ENCODE data around the gene BRK1.
"Not testable (repeated sequence)": the region's sequence is repeated elsewhere in the genome, so short reads cannot be mapped to it uniquely, and the experiment has no call there.

The BRK1 gene

DNA sequence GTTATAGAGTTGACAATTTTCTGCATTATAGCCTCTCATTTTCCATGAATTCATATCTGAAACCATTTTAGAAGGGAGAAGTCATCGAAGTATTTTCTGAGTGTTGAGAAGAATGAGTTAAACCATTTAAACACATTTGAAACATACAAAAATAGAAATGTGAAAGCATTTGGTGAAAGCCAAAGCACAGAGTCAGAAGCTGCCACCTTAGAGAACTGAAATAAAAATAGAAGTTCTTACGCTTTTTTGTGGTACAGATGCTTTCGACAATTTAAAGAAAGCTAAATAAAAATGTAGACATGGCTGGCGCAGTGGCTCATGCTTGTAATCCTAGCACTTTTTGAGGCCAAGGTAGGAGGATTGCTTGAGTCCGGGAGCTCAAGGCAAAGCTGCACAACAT is 16.4 kb upstream of the BRK1 start:
- no peak overlapping the region for H3K27ac ChIP-seq (ENCODE audit: low read depth, low read length)

GRCh38 chr3:10106919-10107318 is 8.6 kb upstream of the BRK1 start:
- Histone ChIP-seq H3K9ac (ENCODE audit: low read length in 5 of 5) (no peak overlapping the region), H3K27me3 (ENCODE audit: control insufficient read depth in 5 of 5, insufficient read depth in 4 of 5, low read length in 5 of 5) (peaks cover 0 to 14% (median 3%) of the 10 kb centered on the region in 5 donors), H3K4me1 (ENCODE audit: control insufficient read depth in 5 of 5, insufficient read depth in 5 of 5, low read length in 5 of 5) (no peaks in the 10 kb centered on the region), H3K36me3 (ENCODE audit: control insufficient read depth in 5 of 5, insufficient read depth in 5 of 5, low read length in 5 of 5) (no peaks in the 10 kb centered on the region), H3K27ac (ENCODE audit: low read depth, low read length) (no peak overlapping the region), H3K9me3 (ENCODE audit: control insufficient read depth in 5 of 5, low read length in 5 of 5) (no peaks in the 10 kb centered on the region), H3K4me3 (ENCODE audit: low read depth in 1 of 5, low read length in 5 of 5) (no peak overlapping the region)

More for the DNA sequence above, 16.4 kb upstream of the BRK1 start:
- Histone ChIP-seq H3K9ac (ENCODE audit: low read length in 5 of 5) (no peak overlapping the region), H3K36me3 (ENCODE audit: control insufficient read depth in 5 of 5, insufficient read depth in 5 of 5, low read length in 5 of 5) (no peaks in the 10 kb centered on the region), H3K9me3 (ENCODE audit: control insufficient read depth in 5 of 5, low read length in 5 of 5) (no peaks in the 10 kb centered on the region), H3K4me1 (ENCODE audit: control insufficient read depth in 5 of 5, insufficient read depth in 5 of 5, low read length in 5 of 5) (no peaks in the 10 kb centered on the region), H3K4me3 (ENCODE audit: low read depth in 1 of 5, low read length in 5 of 5) (no peak overlapping the region), H3K27me3 (ENCODE audit: control insufficient read depth in 5 of 5, insufficient read depth in 4 of 5, low read length in 5 of 5) (no peaks in the 10 kb centered on the region)

DNA sequence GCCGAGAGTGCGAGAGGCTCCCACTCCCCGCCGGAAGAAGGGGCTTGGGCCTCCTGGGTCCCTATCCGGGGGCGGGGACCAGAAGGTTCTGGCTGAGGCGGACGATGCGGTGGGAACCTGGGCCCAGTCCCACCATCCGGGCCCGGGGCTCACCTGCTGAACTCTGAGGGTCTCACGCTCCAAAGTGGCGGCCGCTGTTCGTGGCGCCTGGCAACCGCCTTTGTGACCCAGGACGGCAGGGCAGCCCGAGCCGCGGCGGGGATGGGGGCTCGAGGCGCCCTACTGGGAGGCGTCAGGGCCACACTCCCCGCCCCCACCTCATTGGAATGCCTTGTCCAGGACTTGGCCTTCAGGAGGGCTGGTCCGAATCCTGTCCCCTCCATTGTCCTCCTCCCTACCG is 7.4 kb upstream of the BRK1 start, which contains the start of gene FANCD2OS:
Gene FANCD2OS, minus strand, starts transcription at position 165 of the 400 bp plus-strand sequence. CDS start 3,481 bp downstream, outside the sequence.
- Histone ChIP-seq H3K36me3 (ENCODE audit: control insufficient read depth in 5 of 5, insufficient read depth in 5 of 5, low read length in 5 of 5) (no peaks in the 10 kb centered on the region), H3K4me3 (ENCODE audit: low read depth in 1 of 5, low read length in 5 of 5) (no peak within 1 kb of the TSS), H3K27ac (ENCODE audit: low read depth, low read length) (no peak within 1 kb of the TSS), H3K27me3 (ENCODE audit: control insufficient read depth in 5 of 5, insufficient read depth in 4 of 5, low read length in 5 of 5) (peaks cover 0 to 14% (median 3%) of the 10 kb centered on the region in 5 donors), H3K9me3 (ENCODE audit: control insufficient read depth in 5 of 5, low read length in 5 of 5) (no peaks in the 10 kb centered on the region), H3K4me1 (ENCODE audit: control insufficient read depth in 5 of 5, insufficient read depth in 5 of 5, low read length in 5 of 5) (no peaks in the 10 kb centered on the region), H3K9ac (ENCODE audit: low read length in 5 of 5) (no peak within 1 kb of the TSS)

GRCh38 chr3:10116138-10116460 is 624 bp downstream of the BRK1 start:
- H3K36me3 ChIP-seq (ENCODE audit: control insufficient read depth in 5 of 5, insufficient read depth in 5 of 5, low read length in 5 of 5), result peaks cover 0 to 17% (median 4%) of the 10 kb centered on the region in 5 donors
- peaks cover 6 to 18% (median 16%) of the 10 kb centered on the region in 5 donors for H3K4me1 ChIP-seq (ENCODE audit: control insufficient read depth in 5 of 5, insufficient read depth in 5 of 5, low read length in 5 of 5)
- peak overlapping the region; percentile 32 to 88 (median 85) for H3K9ac ChIP-seq (ENCODE audit: low read length in 5 of 5)
- peak overlapping the region; percentile 86 for H3K27ac ChIP-seq (ENCODE audit: low read depth, low read length)
- H3K27me3 ChIP-seq (ENCODE audit: control insufficient read depth in 5 of 5, insufficient read depth in 4 of 5, low read length in 5 of 5), result no peaks in the 10 kb centered on the region
- peak overlapping the region; percentile 93 to 100 (median 99) for H3K4me3 ChIP-seq (ENCODE audit: low read depth in 1 of 5, low read length in 5 of 5)
- H3K9me3 ChIP-seq (ENCODE audit: control insufficient read depth in 5 of 5, low read length in 5 of 5), result no peaks in the 10 kb centered on the region

DNA sequence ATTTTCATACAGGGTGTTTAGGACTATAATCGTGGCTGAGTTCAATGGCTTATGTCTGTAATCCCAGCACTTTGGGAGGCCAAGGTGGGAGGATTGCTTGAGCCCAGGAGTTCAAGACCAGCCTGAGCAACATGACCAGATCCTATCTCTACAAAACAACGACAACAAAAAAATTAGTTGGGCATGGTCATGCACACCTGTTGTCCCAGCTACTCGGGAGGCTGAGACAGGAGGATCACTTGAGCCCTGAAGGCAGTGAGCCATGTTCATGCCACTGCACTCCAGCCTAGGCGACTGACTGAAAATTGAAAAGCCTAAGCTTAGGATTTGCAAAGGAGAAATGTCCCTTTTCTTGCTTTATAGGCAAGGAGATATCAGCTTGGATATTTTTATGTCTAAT is 1.5 kb downstream of the BRK1 start:
- Histone ChIP-seq H3K9ac (ENCODE audit: low read length in 5 of 5) (no peak overlapping the region), H3K4me3 (ENCODE audit: low read depth in 1 of 5, low read length in 5 of 5) (peak overlapping the region in 2 of 5 donors; percentile 93 to 100), H3K27me3 (ENCODE audit: control insufficient read depth in 5 of 5, insufficient read depth in 4 of 5, low read length in 5 of 5) (no peaks in the 10 kb centered on the region), H3K4me1 (ENCODE audit: control insufficient read depth in 5 of 5, insufficient read depth in 5 of 5, low read length in 5 of 5) (peaks cover 6 to 18% (median 16%) of the 10 kb centered on the region in 5 donors), H3K9me3 (ENCODE audit: control insufficient read depth in 5 of 5, low read length in 5 of 5) (no peaks in the 10 kb centered on the region), H3K27ac (ENCODE audit: low read depth, low read length) (no peak overlapping the region), H3K36me3 (ENCODE audit: control insufficient read depth in 5 of 5, insufficient read depth in 5 of 5, low read length in 5 of 5) (peaks cover 0 to 21% (median 4%) of the 10 kb centered on the region in 5 donors)

DNA sequence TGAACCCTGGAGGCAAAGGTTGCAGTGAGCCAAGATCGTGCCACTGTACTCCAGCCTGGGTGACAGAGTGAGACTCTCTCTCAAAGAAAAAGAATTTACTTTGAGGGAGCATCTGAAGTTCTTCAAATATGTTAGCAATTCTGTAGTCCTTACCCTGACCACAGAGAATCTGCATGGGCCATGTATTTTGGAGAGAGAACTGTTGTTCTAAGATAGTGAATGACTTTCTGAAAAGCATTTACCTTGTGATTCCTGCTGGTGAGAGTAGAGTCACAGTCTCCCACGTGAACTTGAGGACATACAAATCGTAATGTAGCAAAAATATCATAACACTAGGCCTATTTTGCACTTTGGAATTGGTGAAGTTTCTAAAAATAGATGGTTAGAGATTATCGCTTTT is 3.9 kb downstream of the BRK1 start:
- H3K9ac ChIP-seq (ENCODE audit: low read length in 5 of 5), result no peak overlapping the region
- no peaks in the 10 kb centered on the region for H3K27me3 ChIP-seq (ENCODE audit: control insufficient read depth in 5 of 5, insufficient read depth in 4 of 5, low read length in 5 of 5)
- H3K36me3 ChIP-seq (ENCODE audit: control insufficient read depth in 5 of 5, insufficient read depth in 5 of 5, low read length in 5 of 5), result peaks cover 0 to 22% (median 4%) of the 10 kb centered on the region in 5 donors

DNA sequence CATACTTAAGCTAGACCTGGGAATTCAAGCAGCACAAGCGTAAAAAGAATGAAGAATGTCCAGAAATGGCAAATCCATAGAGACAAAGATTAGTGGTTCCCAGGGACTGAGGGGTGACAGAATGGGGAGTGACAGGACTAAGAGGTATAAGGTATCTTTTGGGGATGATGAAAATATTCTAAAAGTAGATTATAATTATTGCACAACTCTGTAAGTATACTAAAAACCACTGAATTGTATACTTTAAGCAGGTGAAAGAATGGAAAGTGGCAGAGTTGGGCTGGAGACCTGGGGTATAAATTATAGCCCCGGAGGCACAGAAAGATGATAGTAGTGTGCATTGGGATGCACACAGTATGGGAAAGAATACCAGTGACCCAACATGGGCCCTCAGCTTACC is 5.6 kb downstream of the BRK1 start:
- H3K36me3 ChIP-seq (ENCODE audit: control insufficient read depth in 5 of 5, insufficient read depth in 5 of 5, low read length in 5 of 5), result peaks cover 7 to 37% (median 13%) of the 10 kb centered on the region in 5 donors

More for the DNA sequence above, 3.9 kb downstream of the BRK1 start:
- no peak overlapping the region for H3K4me3 ChIP-seq (ENCODE audit: low read depth in 1 of 5, low read length in 5 of 5)
- H3K9me3 ChIP-seq (ENCODE audit: control insufficient read depth in 5 of 5, low read length in 5 of 5), result no peaks in the 10 kb centered on the region
- peaks cover 6 to 18% (median 16%) of the 10 kb centered on the region in 5 donors for H3K4me1 ChIP-seq (ENCODE audit: control insufficient read depth in 5 of 5, insufficient read depth in 5 of 5, low read length in 5 of 5)
- no peak overlapping the region for H3K27ac ChIP-seq (ENCODE audit: low read depth, low read length)

GRCh38 chr3:10122724-10123123 is 7.2 kb downstream of the BRK1 start:
- Histone ChIP-seq H3K4me3 (ENCODE audit: low read depth in 1 of 5, low read length in 5 of 5) (no peak overlapping the region), H3K27me3 (ENCODE audit: control insufficient read depth in 5 of 5, insufficient read depth in 4 of 5, low read length in 5 of 5) (no peaks in the 10 kb centered on the region), H3K9ac (ENCODE audit: low read length in 5 of 5) (no peak overlapping the region), H3K36me3 (ENCODE audit: control insufficient read depth in 5 of 5, insufficient read depth in 5 of 5, low read length in 5 of 5) (peaks cover 10 to 53% (median 25%) of the 10 kb centered on the region in 5 donors), H3K9me3 (ENCODE audit: control insufficient read depth in 5 of 5, low read length in 5 of 5) (no peaks in the 10 kb centered on the region), H3K27ac (ENCODE audit: low read depth, low read length) (no peak overlapping the region), H3K4me1 (ENCODE audit: control insufficient read depth in 5 of 5, insufficient read depth in 5 of 5, low read length in 5 of 5) (peaks cover 0 to 3% (median 0%) of the 10 kb centered on the region in 5 donors)

More for the DNA sequence above, 5.6 kb downstream of the BRK1 start:
- H3K9me3 ChIP-seq (ENCODE audit: control insufficient read depth in 5 of 5, low read length in 5 of 5), result no peaks in the 10 kb centered on the region
- no peak overlapping the region for H3K4me3 ChIP-seq (ENCODE audit: low read depth in 1 of 5, low read length in 5 of 5)
- peaks cover 3 to 14% (median 13%) of the 10 kb centered on the region in 5 donors for H3K4me1 ChIP-seq (ENCODE audit: control insufficient read depth in 5 of 5, insufficient read depth in 5 of 5, low read length in 5 of 5)
- no peak overlapping the region for H3K27ac ChIP-seq (ENCODE audit: low read depth, low read length)
- H3K9ac ChIP-seq (ENCODE audit: low read length in 5 of 5), result no peak overlapping the region
- no peaks in the 10 kb centered on the region for H3K27me3 ChIP-seq (ENCODE audit: control insufficient read depth in 5 of 5, insufficient read depth in 4 of 5, low read length in 5 of 5)

DNA sequence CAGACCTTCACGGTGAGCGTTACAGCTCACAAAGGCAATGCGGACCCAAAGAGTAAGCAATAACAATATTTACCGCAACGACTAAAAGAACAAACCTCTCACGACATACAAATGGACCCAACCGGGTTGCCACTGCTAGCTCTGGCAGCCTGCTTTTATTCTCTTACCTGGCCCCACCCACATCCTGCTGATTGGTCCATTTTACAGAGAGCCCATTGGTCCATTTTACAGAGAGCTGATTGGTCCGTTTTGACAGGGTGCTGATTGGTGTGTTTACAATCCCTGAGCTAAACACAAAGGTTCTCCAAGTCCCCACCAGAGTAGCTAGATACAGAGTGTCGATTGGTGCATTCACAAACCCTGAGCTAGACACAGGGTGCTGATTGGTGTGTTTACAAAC is 20.4 kb downstream of the BRK1 start:
- not testable (repeated sequence) for H3K27me3 ChIP-seq (ENCODE audit: control insufficient read depth in 5 of 5, insufficient read depth in 4 of 5, low read length in 5 of 5); H3K4me3 ChIP-seq (ENCODE audit: low read depth in 1 of 5, low read length in 5 of 5); H3K4me1 ChIP-seq (ENCODE audit: control insufficient read depth in 5 of 5, insufficient read depth in 5 of 5, low read length in 5 of 5); H3K27ac ChIP-seq (ENCODE audit: low read depth, low read length); H3K9ac ChIP-seq (ENCODE audit: low read length in 5 of 5); H3K9me3 ChIP-seq (ENCODE audit: control insufficient read depth in 5 of 5, low read length in 5 of 5); H3K36me3 ChIP-seq (ENCODE audit: control insufficient read depth in 5 of 5, insufficient read depth in 5 of 5, low read length in 5 of 5)

DNA sequence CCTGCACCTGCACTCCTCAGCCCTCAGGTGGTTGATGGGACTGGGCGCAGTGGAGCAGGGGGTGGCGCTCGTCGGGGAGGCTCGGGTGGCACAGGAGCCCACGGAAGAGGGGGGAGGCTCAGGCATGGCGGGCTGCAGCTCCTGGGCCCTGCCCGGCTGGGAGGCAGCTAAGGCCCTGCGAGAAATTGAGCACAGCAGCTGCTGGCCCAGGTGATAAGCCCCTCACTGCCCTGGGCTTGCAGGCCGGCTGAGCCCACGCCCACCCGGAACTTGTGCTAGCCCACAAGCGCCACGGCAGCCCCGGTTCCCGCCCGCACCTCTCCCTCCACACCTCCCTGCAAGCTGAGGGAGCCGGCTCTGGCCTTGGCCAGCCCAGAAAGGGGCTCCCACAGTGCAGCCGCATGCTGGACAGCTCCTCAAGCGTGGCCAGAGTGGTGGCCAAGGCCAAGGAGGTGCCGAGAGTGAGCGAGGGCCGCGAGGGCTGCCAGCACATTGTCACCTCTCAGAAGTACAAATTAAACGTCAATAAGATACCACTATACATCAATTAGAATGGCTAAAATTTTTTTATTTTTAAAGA is 21.0 kb downstream of the BRK1 start:
- no peak overlapping the region for H3K4me3 ChIP-seq (ENCODE audit: low read depth in 1 of 5, low read length in 5 of 5)
- H3K9me3 ChIP-seq (ENCODE audit: control insufficient read depth in 5 of 5, low read length in 5 of 5), result no peaks in the 10 kb centered on the region
- no peaks in the 10 kb centered on the region for H3K36me3 ChIP-seq (ENCODE audit: control insufficient read depth in 5 of 5, insufficient read depth in 5 of 5, low read length in 5 of 5)
- H3K4me1 ChIP-seq (ENCODE audit: control insufficient read depth in 5 of 5, insufficient read depth in 5 of 5, low read length in 5 of 5), result peaks cover 0 to 4% (median 4%) of the 10 kb centered on the region in 5 donors
- no peaks in the 10 kb centered on the region for H3K27me3 ChIP-seq (ENCODE audit: control insufficient read depth in 5 of 5, insufficient read depth in 4 of 5, low read length in 5 of 5)
- H3K9ac ChIP-seq (ENCODE audit: low read length in 5 of 5), result no peak overlapping the region
- H3K27ac ChIP-seq (ENCODE audit: low read depth, low read length), result no peak overlapping the region
